ENCODE measurements around the gene BMPR2.
"Not testable (repeated sequence)": the region's sequence is repeated elsewhere in the genome, so short reads cannot be mapped to it uniquely, and the experiment has no call there.

Gene BMPR2

DNA sequence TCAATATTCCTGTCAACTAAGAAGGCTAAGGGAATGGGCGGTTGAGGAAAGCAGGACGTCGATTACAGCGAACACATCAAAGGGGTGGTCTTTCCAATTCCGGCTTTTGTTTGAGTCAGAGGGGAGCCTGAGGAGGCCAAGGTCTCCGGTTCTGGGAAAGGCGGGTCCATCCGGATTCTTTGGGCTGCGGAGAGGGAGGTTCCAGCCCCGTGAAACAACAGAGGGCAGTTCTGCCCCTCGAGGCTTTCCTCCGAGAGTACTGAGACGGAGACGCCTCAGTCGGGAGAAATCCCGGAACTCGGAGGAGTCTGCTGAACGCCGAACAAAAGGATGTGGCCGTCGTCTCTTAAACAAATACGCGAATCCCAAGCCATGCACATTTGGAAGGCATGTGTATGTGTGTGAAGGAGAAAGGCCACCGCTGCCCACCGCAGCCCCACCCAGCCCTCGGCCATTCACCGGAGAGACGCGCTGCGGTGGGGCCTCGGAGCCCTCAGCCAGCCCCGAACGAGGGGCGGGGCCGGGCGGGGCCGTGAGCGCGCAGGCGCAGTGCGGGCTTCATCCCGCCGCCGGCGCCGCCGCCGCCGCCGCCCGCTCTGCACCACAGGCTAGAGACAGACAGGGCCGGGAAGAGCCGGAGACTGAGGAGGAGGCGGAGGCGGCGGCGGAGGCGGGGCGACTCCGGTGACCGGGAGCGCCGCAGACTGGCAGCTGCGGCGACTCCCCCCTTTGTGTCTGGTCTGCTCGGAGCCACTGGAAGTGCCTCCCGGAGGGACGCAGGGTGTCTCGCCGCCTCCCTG, at the start of gene BMPR2:
Gene BMPR2 (plus strand): TSS at position 719 of the 800 bp plus-strand sequence. CDS start 1,148 bp downstream, outside the sequence.
- DNase-seq: peak; percentile 47

DNA sequence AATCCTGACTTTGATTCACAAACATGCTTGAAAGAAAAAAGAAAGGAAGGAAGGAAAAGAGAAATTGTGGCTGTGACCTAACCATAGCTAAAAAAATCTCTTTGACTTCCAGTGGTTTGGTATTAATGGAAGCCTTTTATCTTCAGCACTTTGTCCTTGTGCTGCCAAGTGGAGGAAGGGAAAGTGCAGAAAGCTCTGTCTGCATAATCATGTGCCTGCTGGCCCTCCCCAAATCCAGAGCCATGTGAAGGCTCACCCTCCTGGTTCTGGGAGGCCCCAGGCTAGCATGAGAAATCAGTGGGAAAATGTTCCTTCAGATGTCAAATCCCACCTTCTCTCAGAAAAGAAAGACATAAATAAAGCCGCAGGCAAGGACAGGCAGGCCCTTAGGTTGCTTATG, 48.3 kb upstream of the BMPR2 start:
- DNase-seq: no peak

GRCh38 chr2:202335791-202336467, 40.2 kb upstream of the BMPR2 start:
- DNase-seq: no peak

- no peak for DNase-seq
Measured at GRCh38 chr2:202337151-202337550, 39.0 kb upstream of the BMPR2 start.

DNA sequence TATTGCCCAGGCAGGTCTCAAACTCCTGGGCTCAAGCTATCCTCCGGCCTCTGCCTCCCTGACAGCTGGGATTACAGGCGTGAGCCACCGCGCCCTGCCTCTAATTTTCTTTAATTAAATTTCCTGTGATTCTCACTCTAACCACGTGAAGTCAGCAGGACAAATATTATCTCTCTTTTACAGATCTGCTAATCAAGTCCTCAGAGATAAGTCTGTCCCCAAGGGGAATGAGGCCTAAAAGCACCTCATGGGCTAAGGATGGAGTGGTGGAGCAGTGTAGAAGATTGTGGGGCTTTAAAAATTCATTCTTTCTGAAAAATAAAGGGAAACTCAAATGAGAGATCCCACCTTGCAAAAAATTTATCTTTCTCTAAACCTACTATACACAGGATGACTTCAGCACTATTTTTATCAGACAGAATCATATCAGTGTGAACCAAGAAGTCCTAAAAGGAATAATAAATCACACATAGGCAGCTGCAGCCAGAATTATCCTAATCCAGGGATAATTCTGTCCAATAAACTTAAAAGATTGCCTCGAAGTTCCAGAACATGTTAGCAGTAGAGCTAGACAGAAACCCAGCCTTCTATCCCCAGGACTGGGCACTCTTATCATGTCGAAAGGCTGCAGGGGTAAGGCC, 38.3 kb upstream of the BMPR2 start:
- DNase-seq: no peak

- no peak for DNase-seq
Measured at GRCh38 chr2:202339071-202339870, 36.9 kb upstream of the BMPR2 start.

DNA sequence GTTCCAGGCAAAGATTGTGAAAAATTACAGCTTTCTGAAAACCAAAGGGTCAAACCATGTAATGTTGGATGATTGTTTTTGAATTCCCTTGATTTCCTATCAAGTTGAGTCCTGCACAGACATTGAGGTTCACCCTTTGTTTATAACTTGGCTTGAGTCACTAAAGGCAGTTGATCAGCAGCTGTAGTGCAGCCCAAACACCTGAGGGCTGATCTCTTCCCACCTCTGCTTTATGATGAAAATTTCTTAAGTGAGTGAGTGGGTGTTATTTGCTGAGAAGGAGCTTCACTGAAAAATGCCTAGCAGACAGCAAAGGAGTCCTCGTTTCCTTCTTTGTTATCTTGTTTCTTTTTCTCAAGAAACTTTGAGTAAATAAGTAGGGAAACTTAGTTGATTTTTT, 31.9 kb upstream of the BMPR2 start:
- no peak for DNase-seq

DNA sequence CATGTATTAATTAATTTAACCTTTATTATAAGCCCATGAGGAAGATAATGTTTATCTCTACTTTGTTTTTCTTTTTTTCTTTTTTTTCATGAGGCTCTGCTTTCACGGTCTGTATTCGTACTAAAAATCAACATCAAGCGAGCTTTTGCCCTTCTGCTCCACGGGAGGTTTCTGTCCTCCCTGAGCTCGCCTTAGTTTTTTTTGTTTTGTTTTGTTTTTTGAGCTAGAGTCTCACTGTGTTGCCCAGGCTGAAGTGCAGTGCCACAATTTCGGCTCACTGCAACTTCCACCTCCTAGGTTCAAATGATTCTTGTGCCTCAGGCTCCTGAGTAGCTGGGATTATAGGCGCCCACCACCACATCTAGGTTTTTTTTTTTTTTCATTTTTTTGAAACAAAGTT, 29.9 kb upstream of the BMPR2 start:
- DNase-seq: no peak

- DNase-seq: no peak
Measured at GRCh38 chr2:202353430-202353829, 22.7 kb upstream of the BMPR2 start.

- DNase-seq: no peak
Measured at GRCh38 chr2:202355993-202356505, 20.1 kb upstream of the BMPR2 start.

- DNase-seq: not testable (repeated sequence)
Measured at GRCh38 chr2:202358924-202359323, 17.2 kb upstream of the BMPR2 start.

DNA sequence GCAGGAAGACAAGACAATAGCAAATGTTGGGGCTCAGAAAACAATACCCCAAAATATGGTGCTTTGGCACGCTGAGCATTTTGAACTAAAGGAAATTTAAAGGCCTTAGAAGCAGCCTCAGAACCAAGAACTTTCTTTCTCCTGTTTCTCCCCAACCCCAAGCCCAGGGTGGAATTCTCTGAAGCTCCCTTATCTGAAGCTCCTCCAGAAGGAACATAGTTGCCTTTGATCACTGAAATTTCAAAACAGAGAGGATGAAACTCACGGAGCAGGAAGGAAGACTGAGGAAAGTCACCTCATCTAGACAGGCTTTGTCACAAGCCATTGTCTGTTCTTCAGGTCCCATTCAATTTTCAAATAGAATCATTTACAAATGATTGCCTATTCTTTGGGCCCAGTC, 15.5 kb upstream of the BMPR2 start:
- DNase-seq: no peak

DNA sequence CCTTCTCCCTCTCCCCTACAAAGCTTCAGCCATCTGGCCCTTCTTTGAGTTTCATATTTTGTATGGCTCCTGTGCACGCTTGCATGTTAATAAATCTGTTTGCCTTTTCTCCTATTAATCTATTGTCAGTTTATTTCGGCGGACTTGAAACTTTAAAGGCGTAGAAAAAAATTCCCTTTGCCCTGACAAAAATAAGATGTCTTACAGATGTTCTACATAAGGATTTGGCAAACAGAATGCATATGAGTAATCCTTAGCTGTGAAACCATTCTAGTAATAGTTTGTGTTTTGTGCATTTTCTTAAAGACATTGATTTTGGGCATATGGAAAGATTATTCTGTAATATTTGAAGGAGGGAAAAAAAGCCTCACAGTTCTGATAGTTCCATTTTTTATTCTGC, 15.0 kb upstream of the BMPR2 start:
- DNase-seq: no peak

- DNase-seq: no peak
Measured at GRCh38 chr2:202373490-202373889, 2.6 kb upstream of the BMPR2 start.

GRCh38 chr2:202374383-202374782, 1.7 kb upstream of the BMPR2 start:
- not testable (repeated sequence) for DNase-seq

- DNase-seq: no peak
Measured at GRCh38 chr2:202375033-202375608, 1.0 kb upstream of the BMPR2 start.

- no peak for DNase-seq
Measured at GRCh38 chr2:202376460-202377206, 506 bp downstream of the BMPR2 start.

DNA sequence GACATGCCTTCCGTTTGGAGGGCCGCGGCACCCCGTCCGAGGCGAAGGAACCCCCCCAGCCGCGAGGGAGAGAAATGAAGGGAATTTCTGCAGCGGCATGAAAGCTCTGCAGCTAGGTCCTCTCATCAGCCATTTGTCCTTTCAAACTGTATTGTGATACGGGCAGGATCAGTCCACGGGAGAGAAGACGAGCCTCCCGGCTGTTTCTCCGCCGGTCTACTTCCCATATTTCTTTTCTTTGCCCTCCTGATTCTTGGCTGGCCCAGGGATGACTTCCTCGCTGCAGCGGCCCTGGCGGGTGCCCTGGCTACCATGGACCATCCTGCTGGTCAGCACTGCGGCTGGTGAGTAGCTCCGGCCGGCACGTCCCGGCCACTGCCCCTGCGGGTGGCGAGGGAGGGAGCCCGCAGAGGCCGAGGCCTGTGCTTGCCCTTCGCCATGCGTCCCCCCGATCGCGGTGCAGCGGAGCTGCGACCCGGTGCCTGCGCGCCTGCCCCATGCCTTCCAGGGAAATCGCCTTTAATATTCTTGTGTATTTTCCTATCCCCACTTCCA, 1.2 kb downstream of the BMPR2 start:
- DNase-seq: no peak

DNA sequence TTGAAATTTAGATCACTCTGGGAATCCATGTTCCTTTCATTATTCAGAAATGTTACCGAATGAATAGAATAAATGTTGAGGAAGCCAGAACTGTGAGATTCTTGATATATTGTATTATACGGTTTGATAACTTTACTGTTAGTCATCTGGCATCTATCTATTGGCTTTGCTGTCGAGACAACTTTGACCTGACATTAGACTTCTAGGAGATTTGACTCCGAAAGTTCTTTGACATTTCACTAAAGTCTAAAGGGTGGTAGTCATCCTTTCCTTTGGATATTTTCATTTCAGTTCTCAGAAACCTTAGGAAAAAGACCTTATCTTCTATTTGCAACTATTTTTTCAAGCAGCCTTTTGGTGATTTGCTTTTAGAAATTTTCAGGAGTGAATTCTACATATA, 1.9 kb downstream of the BMPR2 start:
- DNase-seq: no peak

DNA sequence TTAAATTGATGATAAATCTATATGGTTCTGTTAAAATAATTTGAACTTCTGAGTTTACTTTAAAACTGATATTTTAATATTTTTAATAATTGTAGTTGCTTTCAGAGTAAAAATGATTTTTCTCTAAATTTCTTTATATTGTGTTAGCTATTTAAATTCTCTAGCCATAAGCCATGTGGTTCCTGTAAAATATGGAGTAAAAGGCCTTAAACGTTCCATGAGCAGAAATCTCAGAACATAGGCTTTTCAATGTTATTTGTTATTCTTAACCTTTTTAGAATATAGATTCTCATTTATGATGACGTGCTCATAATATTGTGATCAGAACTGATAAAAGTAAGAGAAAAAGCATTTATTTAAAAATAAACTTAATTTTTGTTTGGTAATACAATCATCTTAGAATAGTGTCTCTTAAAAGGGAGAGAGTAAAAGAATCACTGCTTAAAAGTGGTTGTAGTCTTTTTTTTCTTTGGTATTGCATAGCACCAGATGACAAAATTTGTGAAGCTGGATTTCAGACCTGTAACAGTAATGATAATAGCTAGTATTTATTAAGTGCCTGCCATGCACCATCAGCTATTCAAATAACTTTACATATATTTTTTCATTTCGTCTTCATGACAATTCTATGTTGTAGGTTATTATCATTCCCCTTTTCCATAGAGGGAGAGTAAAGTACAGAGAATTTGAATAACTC, 2.7 kb downstream of the BMPR2 start:
- no peak for DNase-seq

- DNase-seq: no peak
Measured at GRCh38 chr2:202382684-202383083, 6.6 kb downstream of the BMPR2 start.

Data from NCI-H524 treated with DMSO at 0.1 percent for 48 hours (cell line).